HG02678 (cell line): ENCODE results near the gene REPIN1.

Experiments used
- ATAC-seq: cut with Tn5 transposase; IDR thresholded peaks from one replicate; pipeline ENCODE4 v1.9.1; 2021; ENCODE audit warnings: mild to moderate bottlenecking, moderate library complexity; ENCODE audit not compliant: unreplicated experiment

REPIN1 gene

DNA sequence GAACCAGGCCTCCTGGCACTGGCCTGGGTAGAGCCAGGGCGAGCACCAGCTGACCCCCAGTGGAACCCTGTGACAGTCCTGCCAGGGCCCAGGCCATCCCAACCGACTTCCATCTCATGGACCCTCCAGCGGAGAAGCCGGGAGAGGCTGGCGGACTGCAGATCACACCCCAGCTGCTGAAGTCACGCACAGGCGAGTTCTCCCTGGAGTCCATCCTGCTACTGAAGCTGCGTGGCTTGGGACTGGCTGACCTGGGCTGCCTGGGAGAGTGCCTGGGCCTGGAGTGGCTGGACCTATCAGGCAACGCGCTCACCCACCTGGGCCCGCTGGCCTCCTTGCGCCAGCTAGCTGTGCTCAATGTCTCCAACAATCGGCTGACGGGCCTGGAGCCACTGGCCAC lies 31.9 kb upstream of the REPIN1 start:
- ATAC-seq, result no peak

DNA sequence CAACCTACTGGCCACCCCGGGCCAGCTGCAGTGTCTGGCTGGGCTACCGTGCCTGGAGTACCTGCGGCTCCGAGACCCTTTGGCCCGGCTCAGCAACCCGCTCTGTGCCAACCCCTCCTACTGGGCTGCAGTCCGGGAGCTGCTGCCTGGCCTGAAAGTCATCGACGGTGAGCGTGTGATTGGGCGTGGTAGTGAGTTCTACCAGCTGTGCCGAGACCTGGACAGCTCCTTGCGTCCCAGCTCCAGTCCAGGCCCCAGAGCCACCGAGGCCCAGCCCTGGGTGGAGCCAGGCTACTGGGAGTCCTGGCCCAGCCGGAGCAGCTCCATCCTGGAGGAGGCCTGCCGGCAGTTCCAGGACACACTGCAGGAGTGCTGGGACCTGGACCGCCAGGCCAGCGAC lies 31.4 kb upstream of the REPIN1 start:
- ATAC-seq, result no peak

DNA sequence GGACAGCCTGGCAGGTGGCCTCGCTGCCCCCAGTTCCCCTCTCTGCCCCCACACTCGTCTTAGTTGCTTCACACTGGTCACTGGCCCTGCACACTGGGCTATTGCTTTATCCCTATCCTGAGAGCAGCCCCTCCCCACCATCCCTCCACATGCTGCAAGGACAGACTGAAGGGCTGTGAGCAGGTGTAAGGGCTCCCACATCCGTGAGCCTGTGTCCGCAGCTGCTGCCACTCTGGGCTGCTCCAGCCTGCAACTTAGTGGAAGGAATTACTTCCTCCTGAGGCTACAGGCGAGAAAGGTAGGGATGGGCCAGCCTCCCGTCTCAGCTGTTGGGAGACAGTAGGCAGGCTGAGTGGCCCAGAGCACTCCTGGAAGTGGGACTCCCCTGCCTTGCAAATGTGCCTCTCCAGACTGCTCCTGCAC lies 31.0 kb upstream of the REPIN1 start:
- no peak for ATAC-seq

DNA sequence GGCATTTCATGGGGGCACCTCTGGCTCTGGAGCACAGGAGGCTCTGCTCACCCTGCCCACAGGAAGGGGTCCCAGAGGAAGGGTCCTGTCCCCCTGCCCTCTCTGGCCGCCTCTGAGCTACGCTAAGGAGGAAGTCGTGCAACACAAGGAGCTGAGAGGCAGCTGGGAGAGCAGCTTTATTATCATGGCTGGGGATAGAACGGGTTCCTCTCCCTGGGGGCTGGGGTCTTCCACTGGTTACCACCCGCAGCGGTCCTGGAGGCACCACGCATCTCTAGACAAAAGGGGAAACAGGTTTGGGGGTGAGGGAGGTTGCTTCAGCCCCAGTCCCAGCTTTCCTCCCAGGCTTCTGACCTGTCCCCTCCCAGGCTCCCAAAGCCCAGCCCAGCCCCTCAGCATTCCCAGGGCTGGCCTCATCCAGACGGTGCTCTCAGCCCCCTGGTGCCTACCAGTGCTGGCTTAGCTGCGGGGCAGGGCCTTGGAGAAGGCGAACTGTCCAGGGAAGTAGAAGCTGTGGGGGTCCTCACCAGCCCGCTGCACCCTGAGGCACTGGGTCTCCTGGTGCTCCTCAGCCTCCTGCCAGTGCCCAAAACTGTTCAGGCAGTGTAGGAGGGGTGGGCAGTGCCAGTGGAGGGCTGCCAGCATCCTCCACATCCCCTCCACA lies 30.3 kb upstream of the REPIN1 start:
- no peak for ATAC-seq

DNA sequence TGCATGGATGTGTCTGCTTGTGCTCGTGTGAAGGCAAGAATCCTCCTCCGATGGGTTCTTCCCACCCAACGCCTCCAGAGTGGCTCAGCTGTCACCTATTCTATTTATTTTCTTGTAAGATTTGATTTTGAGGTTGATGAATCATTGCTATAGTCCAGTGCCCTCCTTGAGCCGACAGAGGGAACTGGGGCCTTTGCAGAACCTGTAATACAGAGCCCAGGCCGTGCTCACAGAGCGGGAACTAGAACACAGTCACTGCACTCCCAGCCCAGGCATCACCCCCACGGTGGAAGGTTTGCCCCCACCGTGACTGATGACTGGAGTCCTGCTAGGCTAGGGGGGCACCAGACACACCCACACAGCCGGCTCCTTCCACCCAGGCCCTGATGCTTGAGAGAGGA lies 29.2 kb upstream of the REPIN1 start:
- ATAC-seq, result no peak

DNA sequence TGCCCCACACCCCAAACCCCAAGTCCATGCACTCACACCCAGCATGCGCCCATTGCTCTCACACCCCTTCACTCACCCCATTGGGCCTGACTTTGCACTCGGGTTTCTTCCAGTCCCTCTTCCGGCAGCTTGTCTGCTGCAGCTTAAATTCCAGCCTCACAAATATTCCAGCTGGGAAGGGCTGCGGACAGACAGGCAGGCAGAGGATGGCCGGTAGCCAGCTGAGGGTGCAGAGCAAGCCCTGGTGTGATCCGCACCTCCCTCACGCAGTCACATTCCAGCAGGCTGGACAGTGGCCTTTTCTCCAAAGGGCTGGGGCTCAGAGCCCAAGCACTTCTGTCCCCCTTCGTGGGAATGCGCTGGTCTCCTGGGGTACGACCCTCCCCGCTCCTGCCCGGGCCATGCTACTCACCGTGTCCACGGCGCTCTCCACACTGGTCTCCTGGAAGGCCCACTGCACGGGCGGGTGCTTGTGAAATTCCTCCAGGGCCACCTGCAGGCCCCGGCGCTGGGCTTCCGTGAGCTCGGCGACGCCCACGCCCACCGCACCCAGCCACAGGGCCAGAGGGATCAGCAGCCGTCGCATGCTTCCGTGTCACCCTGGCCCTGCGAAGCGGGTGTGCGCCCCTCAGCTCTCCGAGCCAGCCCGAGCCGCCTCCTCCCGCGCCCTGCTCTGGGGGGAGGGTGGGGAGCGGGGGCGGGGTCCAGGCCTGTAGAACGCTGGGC lies 28.4 kb upstream of the REPIN1 start:
- no peak for ATAC-seq

DNA sequence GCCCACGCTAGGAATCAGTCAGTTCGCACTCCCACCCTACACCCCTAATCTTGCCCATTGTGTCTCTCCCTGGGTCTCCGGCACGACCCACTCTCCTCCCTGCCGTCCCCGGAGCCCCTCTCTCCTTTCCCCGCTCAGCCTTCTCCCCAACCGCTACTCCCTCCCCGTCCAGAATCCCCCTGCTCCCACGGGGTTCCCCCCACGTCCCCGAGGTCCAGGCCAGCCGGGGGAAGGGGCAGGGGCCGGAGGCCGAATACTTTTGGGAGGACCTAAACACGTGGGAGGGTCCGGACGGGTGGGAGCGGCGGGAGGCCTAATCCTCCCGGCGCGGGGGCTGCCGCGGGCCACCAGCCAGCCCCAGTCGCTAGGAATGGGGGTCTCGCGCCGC lies 27.8 kb upstream of the REPIN1 start:
- ATAC-seq, result no peak

DNA sequence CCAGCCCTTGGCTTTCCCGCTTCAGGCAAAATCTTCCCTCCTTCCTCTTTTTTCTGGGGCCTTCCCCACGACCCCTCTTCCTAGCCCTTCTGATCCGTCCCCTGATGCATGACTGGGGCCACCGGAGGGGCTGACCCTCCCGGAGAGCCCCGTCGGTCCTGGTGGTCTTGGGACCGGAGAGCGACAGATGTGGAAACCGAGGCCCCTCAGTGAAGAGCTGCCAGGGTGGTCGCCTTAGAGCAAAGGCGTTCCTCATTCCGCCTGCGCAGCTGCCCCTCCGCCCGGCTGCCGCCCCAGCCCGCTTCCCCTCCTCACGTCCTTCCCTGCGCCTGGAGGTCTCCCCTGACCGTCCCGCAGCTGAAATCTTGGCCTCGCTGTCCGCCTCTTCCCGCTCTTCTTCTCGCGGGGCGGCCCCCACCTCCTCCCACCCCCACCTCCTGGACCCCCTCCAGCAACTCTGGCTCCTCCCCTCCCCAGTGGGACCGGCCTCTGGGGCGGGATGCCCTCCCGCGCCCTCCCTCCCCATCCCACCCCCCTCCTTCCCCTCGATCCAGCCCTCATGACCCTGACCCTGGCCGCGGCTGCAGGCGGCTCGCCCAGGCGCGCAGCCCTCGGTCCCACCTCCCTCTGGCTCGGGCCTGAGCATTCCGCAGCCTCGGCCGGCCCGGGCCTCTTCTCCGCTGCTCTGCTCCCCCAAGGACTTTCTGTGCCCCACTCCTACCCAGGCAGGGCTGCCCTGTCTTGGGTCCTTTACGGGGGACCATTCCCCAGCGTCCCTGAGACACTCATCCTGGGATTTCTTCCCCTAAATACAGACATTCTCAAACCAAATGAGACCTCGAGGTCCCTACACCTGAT lies 27.1 kb upstream of the REPIN1 start, which contains the start of gene RARRES2:
Gene RARRES2 (minus strand): TSS at position 367 of the 858 bp plus-strand sequence. CDS start 1,020 bp downstream, outside the sequence.
- no peak for ATAC-seq

DNA sequence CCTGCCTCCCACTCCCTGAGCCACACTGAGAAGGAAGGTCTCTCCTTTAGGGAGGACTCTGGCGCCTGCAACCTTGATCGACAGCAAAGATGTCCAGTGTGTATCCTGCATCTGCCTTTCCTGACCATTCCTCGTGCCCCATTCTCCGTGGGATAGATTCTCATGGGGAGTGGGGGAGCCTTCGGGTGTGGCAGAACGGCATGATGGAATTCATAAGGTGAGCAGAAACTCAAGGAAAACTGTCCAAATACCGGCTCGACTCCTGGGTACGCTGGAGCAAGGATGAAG lies 26.6 kb upstream of the REPIN1 start:
- no peak for ATAC-seq

DNA sequence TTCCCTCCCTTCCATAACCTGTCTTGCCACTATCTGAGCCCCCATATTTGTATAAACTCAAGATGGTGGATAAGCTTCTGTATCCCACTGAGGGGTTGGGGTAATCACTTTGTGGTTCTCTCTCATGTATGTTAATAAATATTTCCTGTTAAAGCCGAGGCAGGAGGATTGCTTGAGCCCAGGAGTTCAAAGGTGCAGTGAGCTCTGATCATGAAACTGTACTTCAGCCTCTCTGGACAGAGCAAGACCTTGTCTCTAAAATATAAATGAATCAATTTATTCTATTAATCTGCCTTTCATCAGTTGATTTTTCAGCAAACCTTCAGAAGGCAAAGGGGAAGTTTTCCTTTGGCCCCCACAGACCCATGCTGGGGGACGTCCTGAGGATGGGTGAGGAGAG lies 25.4 kb upstream of the REPIN1 start:
- no peak for ATAC-seq

DNA sequence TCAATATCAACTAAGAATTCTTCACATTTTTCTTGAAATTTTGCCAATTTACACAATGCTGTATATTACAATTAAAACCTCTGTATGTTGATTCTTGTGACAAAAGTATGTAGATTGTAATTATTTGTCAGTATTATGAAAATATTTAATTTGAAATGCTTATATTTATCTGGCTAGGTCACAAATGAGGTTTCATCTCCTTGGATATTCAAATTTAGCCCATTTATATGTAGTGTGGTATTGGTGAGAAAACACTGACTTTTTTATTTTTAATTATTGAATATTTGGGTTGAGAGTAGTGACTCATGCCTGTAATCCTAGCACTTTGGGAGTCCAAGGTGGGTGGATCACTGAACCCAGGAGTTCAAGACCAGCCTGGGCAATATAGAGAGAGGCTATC lies 24.3 kb upstream of the REPIN1 start:
- ATAC-seq, result no peak

DNA sequence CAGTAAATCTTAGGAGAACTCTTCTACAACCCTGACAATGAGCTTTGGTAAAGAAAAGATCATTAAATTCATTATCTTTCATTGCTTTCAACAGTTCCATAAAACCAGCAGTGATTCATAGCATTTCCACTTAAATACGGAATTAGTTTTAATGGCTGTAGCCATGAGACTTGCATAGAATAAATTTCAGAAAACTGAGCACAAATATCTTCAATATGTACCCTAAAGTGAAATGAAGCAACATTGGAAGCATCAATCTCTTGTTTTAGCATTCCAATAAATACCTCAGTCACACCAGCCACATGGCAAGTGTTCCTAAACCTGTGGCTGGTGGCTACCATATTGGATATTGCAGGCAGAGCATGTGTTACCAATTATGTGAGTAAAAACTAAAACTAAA lies 23.6 kb upstream of the REPIN1 start:
- ATAC-seq, result no peak

DNA sequence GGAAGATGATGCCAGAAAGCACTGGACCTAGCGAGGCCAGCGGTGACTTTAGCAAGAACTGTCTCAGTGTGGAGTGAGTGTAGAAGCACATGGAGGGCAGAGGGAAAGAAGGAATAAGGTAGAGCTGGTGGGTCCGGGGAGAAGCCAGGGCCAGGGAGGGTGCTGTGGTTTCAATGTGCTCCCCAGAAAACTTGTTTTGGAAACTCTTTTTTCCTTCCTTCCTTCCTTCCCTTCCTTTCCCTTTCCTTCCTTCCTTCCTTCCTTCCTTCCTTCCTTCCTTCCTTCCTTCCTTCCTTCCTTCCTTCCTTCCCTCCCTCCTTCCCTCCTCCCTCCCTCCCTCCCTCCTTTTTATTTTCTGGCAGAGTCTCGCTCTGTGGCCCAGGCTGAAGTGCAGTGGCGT lies 21.7 kb upstream of the REPIN1 start:
- ATAC-seq, result no peak

DNA sequence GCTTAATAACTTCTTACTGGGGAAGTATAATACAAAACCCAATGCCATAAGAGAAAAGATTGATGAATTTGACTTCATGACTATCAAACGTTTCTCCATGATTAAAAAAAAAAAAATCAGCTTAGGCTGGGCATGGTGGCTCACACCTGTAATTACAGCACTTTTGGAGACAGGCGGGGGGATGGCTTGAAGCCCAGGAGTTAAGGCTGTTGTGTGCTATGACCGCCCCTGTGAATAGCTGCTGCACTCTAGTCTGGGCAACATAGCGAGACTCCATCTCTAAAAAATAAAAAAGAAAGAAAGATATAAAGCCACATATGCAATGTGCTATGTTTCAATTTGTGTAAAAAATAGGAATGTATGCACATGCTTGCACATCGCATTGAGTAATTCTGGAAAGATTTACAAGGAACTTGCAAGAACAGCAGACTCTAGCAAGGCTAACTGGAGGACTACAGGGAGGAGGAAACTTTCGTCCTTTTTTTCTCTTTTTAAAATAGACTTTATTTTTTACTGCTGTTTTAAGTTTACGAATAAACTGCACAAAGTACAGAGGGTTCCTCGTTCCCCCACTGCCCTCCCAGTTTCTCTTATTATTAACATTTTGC lies 16.9 kb upstream of the REPIN1 start:
- no peak for ATAC-seq

DNA sequence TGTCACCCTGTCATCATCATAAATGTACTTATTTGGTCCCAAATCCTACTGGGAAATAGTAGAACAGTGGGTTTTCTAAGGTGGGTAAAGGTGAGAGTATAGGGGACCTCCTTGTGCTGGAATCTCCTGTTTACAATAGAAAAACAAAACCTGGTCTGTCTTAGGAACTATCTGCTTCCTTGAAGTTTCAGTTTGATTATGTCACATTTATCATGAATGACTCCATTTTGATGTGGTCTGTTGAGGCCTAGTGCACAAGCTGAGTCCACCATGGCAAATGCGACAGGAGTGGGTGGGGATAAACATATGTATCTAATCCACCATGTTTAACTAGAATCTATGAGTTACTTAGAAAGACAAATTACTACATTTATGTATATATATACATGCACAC lies 13.0 kb upstream of the REPIN1 start:
- no peak for ATAC-seq

DNA sequence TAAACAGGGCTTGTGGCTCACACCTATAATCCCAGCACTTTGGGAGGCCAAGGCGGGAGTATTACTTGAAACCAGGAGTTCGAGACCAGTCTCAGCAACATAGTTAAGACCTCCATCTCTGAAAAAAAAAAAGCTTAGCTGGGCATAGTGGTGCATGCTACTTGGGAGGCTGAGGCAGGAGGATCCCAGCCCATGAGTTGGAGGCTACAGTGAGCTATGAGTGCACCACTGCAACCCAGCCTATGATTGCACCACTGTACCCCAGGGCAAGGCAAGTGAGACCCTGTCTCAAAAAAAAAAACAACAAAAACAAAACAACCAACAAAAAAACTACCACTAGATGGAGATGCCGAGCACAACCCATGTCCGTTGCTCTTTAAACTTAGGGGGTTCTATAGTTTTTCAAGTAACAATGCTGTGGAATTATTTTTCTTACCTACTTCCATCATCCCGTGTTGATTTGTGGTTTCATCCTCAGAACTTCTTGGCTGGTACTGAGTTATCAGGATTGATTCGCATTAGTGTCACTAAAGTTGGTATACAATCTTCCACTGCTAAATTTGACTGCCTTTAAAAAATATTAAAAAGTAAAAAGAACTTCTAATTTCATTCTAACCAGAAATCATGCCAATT lies 12.2 kb upstream of the REPIN1 start:
- no peak for ATAC-seq

DNA sequence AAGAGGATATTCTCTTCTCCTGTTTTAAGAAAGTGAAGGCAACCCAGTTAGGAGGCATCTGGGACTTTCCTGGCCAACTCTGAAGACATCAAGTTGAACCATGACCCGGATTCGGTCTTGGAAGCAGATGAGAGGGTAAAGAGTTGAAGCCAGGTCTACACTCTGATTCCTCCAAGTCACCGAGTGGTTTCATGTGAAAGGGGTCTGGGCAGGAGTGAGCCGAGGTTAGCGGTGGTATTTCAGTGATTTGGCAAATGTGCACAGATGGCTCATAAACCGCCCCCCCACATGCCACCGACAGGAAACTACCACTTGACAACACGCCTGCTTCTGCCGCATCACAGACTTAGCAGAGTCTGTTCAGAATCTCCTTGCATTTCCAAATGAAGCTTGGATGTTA lies 11.4 kb upstream of the REPIN1 start:
- ATAC-seq, result peak; percentile 75

DNA sequence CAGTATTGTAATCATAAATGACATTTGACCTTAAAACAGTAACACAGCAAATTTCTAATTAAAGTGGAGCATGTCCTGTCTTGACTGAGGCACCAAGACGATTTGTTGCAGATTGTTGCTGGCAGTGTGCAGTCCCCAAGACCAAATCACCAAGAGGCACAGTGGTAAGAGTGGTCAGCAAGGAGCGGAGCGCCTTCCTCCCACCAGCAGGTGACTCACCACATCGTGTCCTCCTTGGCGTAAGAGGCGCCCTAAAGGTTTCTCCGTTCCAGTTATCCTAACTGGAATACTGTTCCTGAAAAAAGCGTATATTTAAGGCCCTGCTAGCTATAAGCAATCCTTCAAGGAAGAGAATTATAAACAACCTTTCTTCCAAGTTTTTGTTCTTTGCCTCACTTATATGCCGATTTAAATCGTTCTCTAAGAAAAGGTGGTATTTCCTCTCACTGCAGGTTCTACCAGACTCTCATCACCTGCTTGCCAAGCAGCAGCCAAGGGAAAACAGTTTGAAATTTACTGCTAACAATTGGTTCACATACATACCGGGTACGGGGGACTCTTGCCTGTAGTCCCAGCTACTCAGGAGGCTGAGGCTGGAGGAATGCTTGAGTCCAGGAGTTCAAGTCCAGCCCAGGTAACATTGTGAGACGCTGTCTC lies 10.7 kb upstream of the REPIN1 start:
- ATAC-seq, result peak; percentile 25

DNA sequence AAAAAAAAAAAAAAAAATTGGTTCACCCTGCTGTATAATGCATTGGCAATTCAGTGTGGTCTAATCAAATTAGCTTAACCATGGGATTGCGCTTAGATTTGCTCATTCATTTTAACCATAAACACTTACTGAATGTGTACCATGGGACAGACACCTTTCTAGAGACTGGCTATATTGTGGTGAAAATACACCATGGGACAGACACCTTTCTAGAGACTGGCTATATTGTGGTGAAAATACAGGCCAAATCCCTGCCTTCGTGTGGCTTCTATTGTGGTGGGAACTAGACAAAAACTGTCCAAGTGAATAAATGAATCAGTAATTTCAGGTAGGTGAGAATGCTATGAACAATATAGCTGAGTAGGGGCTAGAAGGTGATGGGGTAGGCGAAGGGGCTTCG lies 10.2 kb upstream of the REPIN1 start:
- no peak for ATAC-seq

DNA sequence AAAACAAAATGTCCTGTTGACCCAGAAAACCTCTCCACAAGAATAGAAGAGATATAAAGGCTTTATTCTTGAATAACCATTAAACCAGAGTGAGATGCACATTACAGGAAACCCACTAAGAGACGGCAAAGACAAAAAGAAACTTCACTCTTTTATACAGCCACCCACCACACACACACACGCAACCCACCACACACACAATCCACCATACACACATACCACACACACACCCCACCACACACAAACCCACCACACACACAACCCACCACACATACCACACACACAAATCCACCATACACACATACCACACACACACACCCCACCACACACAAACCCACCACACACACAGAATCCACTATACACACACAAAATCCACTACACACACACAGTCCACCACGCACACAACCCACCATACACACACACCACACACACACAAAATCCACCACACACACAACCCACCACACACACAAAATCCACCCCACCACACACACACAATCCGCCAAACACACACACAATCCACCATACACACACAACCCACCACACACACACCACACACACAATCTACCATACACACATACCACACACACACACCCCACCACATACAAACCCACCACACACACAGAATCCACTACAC lies 9.5 kb upstream of the REPIN1 start:
- no peak for ATAC-seq
